Effector memory CD8-positive, alpha-beta T cell (primary cell): ENCODE data around the gene SGMS1.
"Not testable (repeated sequence)": the region's sequence is repeated elsewhere in the genome, so short reads cannot be mapped to it uniquely, and the experiment has no call there.

Experiments
- ATAC-seq: fragments of 150-1000 bp; cut with Tn5 transposase; replicated peaks from 2 replicates; pipeline ENCODE4 v1.10.0; 2021; ENCODE audit warnings: mild to moderate bottlenecking, moderate library complexity
- DNase-seq, 3 experiments: peaks; one replicate each; pipeline ENCODE4 v3.0.0; 2021
- H3K27ac Mint-ChIP-seq, 2 donors: one replicate each; pipeline ENCODE4 v1.8.0; 2022; ENCODE audit warnings: mild to moderate bottlenecking in 2 of 2, mixed read lengths in 2 of 2, moderate library complexity in 2 of 2
- H3K27me3 Mint-ChIP-seq, 2 donors: one replicate each; pipeline ENCODE4 v1.8.0; 2022; ENCODE audit warnings: mixed read lengths in 2 of 2
- H3K36me3 Mint-ChIP-seq: one replicate; pipeline ENCODE4 v1.8.0; 2022; ENCODE audit warnings: mild to moderate bottlenecking, moderate library complexity, mixed read lengths; ENCODE audit not compliant: insufficient read depth
- H3K4me1 Mint-ChIP-seq, 2 donors: one replicate each; pipeline ENCODE4 v1.8.0; 2022; ENCODE audit warnings: low read depth in 2 of 2, mixed read lengths in 2 of 2
- H3K4me3 Mint-ChIP-seq, 2 donors: one replicate each; pipeline ENCODE4 v1.8.0; 2022; ENCODE audit warnings: mild to moderate bottlenecking in 2 of 2, mixed read lengths in 2 of 2, moderate library complexity in 2 of 2
- H3K9me3 Mint-ChIP-seq, 2 donors: one replicate each; pipeline ENCODE4 v1.8.0; 2022; ENCODE audit warnings: mixed read lengths in 2 of 2

SGMS1 gene

GRCh38 chr10:50513956-50514355 is 109.8 kb downstream of the SGMS1 start:
- no peak overlapping the region for H3K4me3 Mint-ChIP-seq
- H3K36me3 Mint-ChIP-seq, result peaks cover 9% of the 10 kb centered on the region
- H3K9me3 Mint-ChIP-seq, result no peaks in the 10 kb centered on the region
- DNase-seq (no peak), ATAC-seq (no peak)
- no peak overlapping the region for H3K27ac Mint-ChIP-seq
- H3K4me1 Mint-ChIP-seq, result peaks cover 33 to 62% of the 10 kb centered on the region in 2 donors
- no peaks in the 10 kb centered on the region for H3K27me3 Mint-ChIP-seq

GRCh38 chr10:50512743-50513416 is 110.9 kb downstream of the SGMS1 start:
- Mint-ChIP-seq H3K27me3 (no peaks in the 10 kb centered on the region), H3K4me3 (peak overlapping the region; percentile 66 to 82), H3K9me3 (no peaks in the 10 kb centered on the region), H3K36me3 (peaks cover 4% of the 10 kb centered on the region), H3K4me1 (peaks cover 39 to 69% of the 10 kb centered on the region in 2 donors), H3K27ac (peak overlapping the region; percentile 68 to 86)
- DNase-seq (peak; percentile 19 to 31 (median 26)), ATAC-seq (peak; percentile 63)

GRCh38 chr10:50512214-50512595 is 111.6 kb downstream of the SGMS1 start:
- DNase-seq, result no peak
- peaks cover 4% of the 10 kb centered on the region for H3K36me3 Mint-ChIP-seq
- no peaks in the 10 kb centered on the region for H3K27me3 Mint-ChIP-seq
- no peaks in the 10 kb centered on the region for H3K9me3 Mint-ChIP-seq
- ATAC-seq, result no peak
- H3K4me3 Mint-ChIP-seq, result peak overlapping the region; percentile 66 to 82
- peaks cover 45 to 71% of the 10 kb centered on the region in 2 donors for H3K4me1 Mint-ChIP-seq
- peak overlapping the region; percentile 68 to 86 for H3K27ac Mint-ChIP-seq

- peaks cover 4% of the 10 kb centered on the region for H3K36me3 Mint-ChIP-seq
- peaks cover 47 to 68% of the 10 kb centered on the region in 2 donors for H3K4me1 Mint-ChIP-seq
- ATAC-seq, result no peak
- no peak for DNase-seq
- peak overlapping the region; percentile 68 to 86 for H3K27ac Mint-ChIP-seq
- H3K27me3 Mint-ChIP-seq, result no peaks in the 10 kb centered on the region
- H3K4me3 Mint-ChIP-seq, result peak overlapping the region; percentile 66 to 82
- H3K9me3 Mint-ChIP-seq, result no peaks in the 10 kb centered on the region
Observed at GRCh38 chr10:50511492-50512213, 112.1 kb downstream of the SGMS1 start.

- H3K36me3 Mint-ChIP-seq, result peaks cover 4% of the 10 kb centered on the region
- no peaks in the 10 kb centered on the region for H3K9me3 Mint-ChIP-seq
- H3K4me1 Mint-ChIP-seq, result peaks cover 47 to 76% of the 10 kb centered on the region in 2 donors
- H3K27me3 Mint-ChIP-seq, result no peaks in the 10 kb centered on the region
- ATAC-seq, result no peak
- no peak for DNase-seq
- H3K27ac Mint-ChIP-seq, result peak overlapping the region in 1 of 2 donors; percentile 86
- H3K4me3 Mint-ChIP-seq, result peak overlapping the region in 1 of 2 donors; percentile 82
Observed at GRCh38 chr10:50510517-50511473, 113.0 kb downstream of the SGMS1 start.

- Mint-ChIP-seq H3K4me3 (peak overlapping the region in 1 of 2 donors; percentile 41), H3K27ac (peak overlapping the region; percentile 65 to 83), H3K27me3 (no peaks in the 10 kb centered on the region), H3K4me1 (peaks cover 50 to 79% of the 10 kb centered on the region in 2 donors), H3K9me3 (no peaks in the 10 kb centered on the region), H3K36me3 (peaks cover 4% of the 10 kb centered on the region)
- DNase-seq (peak; percentile 34 to 45 (median 36)), ATAC-seq (peak; percentile 82)
Observed at GRCh38 chr10:50508315-50509051, 115.3 kb downstream of the SGMS1 start.

GRCh38 chr10:50506861-50507573 is 116.7 kb downstream of the SGMS1 start:
- Mint-ChIP-seq H3K36me3 (no peaks in the 10 kb centered on the region), H3K27me3 (no peaks in the 10 kb centered on the region), H3K27ac (peak overlapping the region in 1 of 2 donors; percentile 65), H3K9me3 (no peaks in the 10 kb centered on the region), H3K4me3 (no peak overlapping the region), H3K4me1 (peaks cover 43 to 76% of the 10 kb centered on the region in 2 donors)
- DNase-seq (no peak), ATAC-seq (no peak)

GRCh38 chr10:50504389-50504788 is 119.4 kb downstream of the SGMS1 start:
- H3K4me3 Mint-ChIP-seq, result no peak overlapping the region
- DNase-seq (no peak), ATAC-seq (no peak)
- no peaks in the 10 kb centered on the region for H3K36me3 Mint-ChIP-seq
- no peaks in the 10 kb centered on the region for H3K9me3 Mint-ChIP-seq
- H3K4me1 Mint-ChIP-seq, result peaks cover 29 to 53% of the 10 kb centered on the region in 2 donors
- H3K27me3 Mint-ChIP-seq, result no peaks in the 10 kb centered on the region
- H3K27ac Mint-ChIP-seq, result peak overlapping the region in 1 of 2 donors; percentile 26

- peak overlapping the region; percentile 23 to 26 for H3K4me3 Mint-ChIP-seq
- DNase-seq (no peak), ATAC-seq (no peak)
- H3K36me3 Mint-ChIP-seq, result no peaks in the 10 kb centered on the region
- H3K9me3 Mint-ChIP-seq, result no peaks in the 10 kb centered on the region
- H3K4me1 Mint-ChIP-seq, result peaks cover 25 to 47% of the 10 kb centered on the region in 2 donors
- no peaks in the 10 kb centered on the region for H3K27me3 Mint-ChIP-seq
- H3K27ac Mint-ChIP-seq, result peak overlapping the region; percentile 12 to 69
Observed at GRCh38 chr10:50503661-50504320, 120.0 kb downstream of the SGMS1 start.

GRCh38 chr10:50503156-50503555 is 120.6 kb downstream of the SGMS1 start:
- Mint-ChIP-seq H3K4me1 (peaks cover 21 to 42% of the 10 kb centered on the region in 2 donors), H3K4me3 (peak overlapping the region; percentile 23 to 26), H3K27ac (peak overlapping the region; percentile 12 to 69)
- H3K9me3 Mint-ChIP-seq, ATAC-seq, DNase-seq, H3K27me3 Mint-ChIP-seq, H3K36me3 Mint-ChIP-seq: not testable (repeated sequence)

- no peak overlapping the region for H3K4me3 Mint-ChIP-seq
- H3K27ac Mint-ChIP-seq, result peak overlapping the region; percentile 69 to 85
- ATAC-seq (peak; percentile 43), DNase-seq (no peak)
- H3K36me3 Mint-ChIP-seq, result no peaks in the 10 kb centered on the region
- H3K4me1 Mint-ChIP-seq, result peaks cover 15 to 36% of the 10 kb centered on the region in 2 donors
- H3K9me3 Mint-ChIP-seq, result no peaks in the 10 kb centered on the region
- H3K27me3 Mint-ChIP-seq, result no peaks in the 10 kb centered on the region
Observed at GRCh38 chr10:50501924-50502452, 121.8 kb downstream of the SGMS1 start.
